H9 (cell line): Measurements from ENCODE around the gene PPP1R7. TPM values are rescaled to one million over a fixed set of nuclear protein-coding genes. Genes with fewer than 3 reads are reported as not detected.

Experiments
- DNase-seq: peaks from one replicate; pipeline ENCODE4 v3.0.0-alpha.2; 2017
- H2AFZ ChIP-seq: one replicate; pipeline ENCODE4 v1.6.1; 2013; ENCODE audit warnings: mild to moderate bottlenecking, low read length, control low read depth, moderate library complexity
- H2AK5ac ChIP-seq: 2 replicates; pipeline ENCODE4 v1.6.1; 2013; ENCODE audit warnings: low read length, control low read depth, mixed read lengths; ENCODE audit not compliant: insufficient read length
- H2BK120ac ChIP-seq: one replicate; pipeline ENCODE4 v1.6.1; 2013; ENCODE audit warnings: low read depth, mild to moderate bottlenecking, low read length, control low read depth, inconsistent platforms; ENCODE audit not compliant: poor library complexity, severe bottlenecking
- H2BK12ac ChIP-seq: 2 replicates; pipeline ENCODE4 v1.6.1; 2013; ENCODE audit warnings: low read length, control low read depth, mixed read lengths, low read depth; ENCODE audit not compliant: insufficient read length
- H2BK15ac ChIP-seq: 2 replicates; pipeline ENCODE4 v1.6.1; 2013; ENCODE audit warnings: low read depth, low read length, control low read depth
- H2BK20ac ChIP-seq: one replicate; pipeline ENCODE4 v1.6.1; 2013; ENCODE audit warnings: low read depth, mild to moderate bottlenecking, low read length, control low read depth, inconsistent platforms; ENCODE audit not compliant: poor library complexity, severe bottlenecking
- H2BK5ac ChIP-seq: 2 replicates; pipeline ENCODE4 v1.6.1; 2013; ENCODE audit warnings: low read length, control low read depth, mixed read lengths; ENCODE audit not compliant: insufficient read length
- H3K14ac ChIP-seq: 2 replicates; pipeline ENCODE4 v1.6.1; 2013; ENCODE audit warnings: low read length, control low read depth; ENCODE audit not compliant: insufficient read depth
- H3K18ac ChIP-seq: 2 replicates; pipeline ENCODE4 v1.6.1; 2013; ENCODE audit warnings: low read depth, mild to moderate bottlenecking, mixed read lengths, low read length, control low read depth; ENCODE audit not compliant: insufficient read length
- H3K23ac ChIP-seq: 2 replicates; pipeline ENCODE4 v1.6.1; 2013; ENCODE audit warnings: low read length, control low read depth, mixed read lengths, low read depth; ENCODE audit not compliant: insufficient read length
- H3K23me2 ChIP-seq: 2 replicates; pipeline ENCODE4 v1.6.1; 2013; ENCODE audit warnings: low read depth, mild to moderate bottlenecking, mixed read lengths, low read length, control low read depth; ENCODE audit not compliant: insufficient read length, poor library complexity, severe bottlenecking
- H3K27ac ChIP-seq: 2 replicates; pipeline ENCODE4 v1.5.1; 2013; ENCODE audit warnings: low read length, control low read depth, mixed read lengths, low read depth; ENCODE audit not compliant: insufficient read length
- H3K27me3 ChIP-seq: 2 replicates; pipeline ENCODE4 v1.6.1; 2013; ENCODE audit warnings: low read length, control low read depth, inconsistent platforms; ENCODE audit not compliant: insufficient read depth
- H3K4ac ChIP-seq: 2 replicates; pipeline ENCODE4 v1.6.1; 2013; ENCODE audit warnings: low read depth, mild to moderate bottlenecking, control low read depth, inconsistent platforms, low read length, moderate library complexity
- H3K4me1 ChIP-seq: 2 replicates; pipeline ENCODE4 v1.6.1; 2013; ENCODE audit warnings: low read length, control low read depth, inconsistent platforms; ENCODE audit not compliant: insufficient read depth
- H3K4me2 ChIP-seq: 2 replicates; pipeline ENCODE4 v1.6.1; 2013; ENCODE audit warnings: low read length, control low read depth, mixed read lengths; ENCODE audit not compliant: insufficient read length, insufficient read depth
- H3K56ac ChIP-seq: 2 replicates; pipeline ENCODE4 v1.6.1; 2013; ENCODE audit warnings: low read depth, mild to moderate bottlenecking, mixed read lengths, low read length, control low read depth; ENCODE audit not compliant: insufficient read length
- H3K79me1 ChIP-seq: 2 replicates; pipeline ENCODE4 v1.6.1; 2013; ENCODE audit warnings: low read depth, mild to moderate bottlenecking, moderate library complexity, low read length, control low read depth, inconsistent platforms; ENCODE audit not compliant: insufficient read depth, poor library complexity, severe bottlenecking
- H3K79me2 ChIP-seq: 2 replicates; pipeline ENCODE4 v1.6.1; 2013; ENCODE audit warnings: low read length, control low read depth, inconsistent platforms; ENCODE audit not compliant: insufficient read depth
- H3K9ac ChIP-seq: 2 replicates; pipeline ENCODE4 v1.6.1; 2013; ENCODE audit warnings: low read length, control low read depth, mixed read lengths; ENCODE audit not compliant: insufficient read length; ENCODE audit errors: extremely low read depth
- H3K9me3 ChIP-seq: one replicate; pipeline ENCODE4 v1.6.1; 2013; ENCODE audit warnings: low read depth, low read length, inconsistent platforms; ENCODE audit not compliant: control insufficient read depth
- H3T11ph ChIP-seq: one replicate; pipeline ENCODE4 v1.6.1; 2013; ENCODE audit warnings: mild to moderate bottlenecking, low read length, control low read depth, inconsistent platforms
- H4K20me1 ChIP-seq: one replicate; pipeline ENCODE4 v1.6.1; 2013; ENCODE audit not compliant: control insufficient read depth, insufficient read length, insufficient read depth
- H4K5ac ChIP-seq: 2 replicates; pipeline ENCODE4 v1.6.1; 2013; ENCODE audit warnings: low read depth, mild to moderate bottlenecking, mixed read lengths, low read length, control low read depth; ENCODE audit not compliant: insufficient read length
- H4K8ac ChIP-seq: replicated peaks from 2 replicates; pipeline ENCODE4 v1.6.1; 2013; ENCODE audit warnings: low read length, control low read depth, mixed read lengths, low read depth; ENCODE audit not compliant: insufficient read length
- H4K91ac ChIP-seq: 2 replicates; pipeline ENCODE4 v1.6.1; 2013; ENCODE audit warnings: low read depth, mild to moderate bottlenecking, moderate library complexity, mixed read lengths, low read length, control low read depth; ENCODE audit not compliant: insufficient read length
- H3K27ac Mint-ChIP-seq, 3 experiments: 2 replicates in 2 of 3; 3 replicates in 1 of 3; pipeline ENCODE4 v1.8.0; 2020 to 2021; ENCODE audit warnings: mixed read lengths in 3 of 3, mild to moderate bottlenecking in 1 of 3, moderate library complexity in 1 of 3
- H3K27me3 Mint-ChIP-seq: 2 replicates; pipeline ENCODE4 v1.8.0; 2021; ENCODE audit warnings: low read depth, mild to moderate bottlenecking, moderate library complexity, mixed read lengths
- H3K36me3 Mint-ChIP-seq, 3 experiments: 2 replicates in 2 of 3; 3 replicates in 1 of 3; pipeline ENCODE4 v1.8.0; 2020 to 2021; ENCODE audit warnings: low read depth in 3 of 3, mixed read lengths in 3 of 3; ENCODE audit not compliant: insufficient read depth in 1 of 3
- H3K4me1 Mint-ChIP-seq, 2 experiments: 2 replicates each; pipeline ENCODE4 v1.8.0; 2020; ENCODE audit warnings: mixed read lengths in 2 of 2
- H3K4me3 Mint-ChIP-seq, 2 experiments: 2 replicates in 1 of 2; 3 replicates in 1 of 2; pipeline ENCODE4 v1.8.0; 2020 to 2021; ENCODE audit warnings: mild to moderate bottlenecking in 2 of 2, mixed read lengths in 2 of 2, moderate library complexity in 1 of 2
- H3K9me3 Mint-ChIP-seq, 2 experiments: 2 replicates in 1 of 2; 3 replicates in 1 of 2; pipeline ENCODE4 v1.8.0; 2020; ENCODE audit warnings: mild to moderate bottlenecking in 2 of 2, mixed read lengths in 2 of 2, moderate library complexity in 1 of 2
- WGBS: extraction: QIAGEN DNeasy Blood & Tissue Kit; methylation state at CpG from one replicate; pipeline ENCODE4 v1.1.7; 2013; ENCODE audit warnings: missing lambda C conversion rate, low lambda C conversion rate, mixed read lengths; ENCODE audit not compliant: insufficient read length; ENCODE audit errors: extremely low coverage; 5-methylcytosine and 5-hydroxymethylcytosine counted together
- total RNA-seq: library from RNA; stranded (reverse); gene quantifications from 2 replicates; pipeline ENCODE4 v1.2.1, GENCODE V29; 2021
- TF ChIP-seq, protein P1 (sequence below): fragments of 200-600 bp; sonication (generic); conservative IDR thresholded peaks from 3 replicates; pipeline ENCODE4 v1.8.0; 2021; ENCODE audit warnings: antibody characterized with exemption, mild to moderate bottlenecking

Gene PPP1R7
- total RNA-seq, 1 experiment from 2014 or later: 60.2 TPM

- no peak overlapping the region for H3K27ac Mint-ChIP-seq
- H3K4me3 Mint-ChIP-seq: no peak overlapping the region; a peak in 2 of 5 replicates
- H2AFZ ChIP-seq: no peak overlapping the region
- H2AK5ac ChIP-seq: no peak overlapping the region
- H4K20me1 ChIP-seq: peaks cover 2% of the 10 kb centered on the region
- H2BK5ac ChIP-seq: no peak overlapping the region
- H3K27me3 Mint-ChIP-seq: peaks cover 10% of the 10 kb centered on the region
- peaks cover 4% of the 10 kb centered on the region; the same call in 1 of the 2 replicates for H3K4me1 ChIP-seq
- H3K9ac ChIP-seq: no peak overlapping the region
- H3T11ph ChIP-seq: no peak overlapping the region
- no peak overlapping the region for H2BK15ac ChIP-seq
- peaks cover 20 to 25% of the 10 kb centered on the region in 2 experiments for H3K4me1 Mint-ChIP-seq
- H3K14ac ChIP-seq: no peak overlapping the region
- DNase-seq: no peak
- H3K23me2 ChIP-seq: peaks cover 12% of the 10 kb centered on the region
- H4K5ac ChIP-seq: no peak overlapping the region
- no peak overlapping the region for H3K27ac ChIP-seq
- no peaks in the 10 kb centered on the region for H3K9me3 Mint-ChIP-seq
- H3K4ac ChIP-seq: no peak overlapping the region
- no peak overlapping the region for H3K23ac ChIP-seq
- no peak overlapping the region for H2BK12ac ChIP-seq
- no peak overlapping the region for H3K56ac ChIP-seq
- no peaks in the 10 kb centered on the region for H3K9me3 ChIP-seq
- H4K8ac ChIP-seq: no peak overlapping the region
- no peak overlapping the region for H2BK120ac ChIP-seq
- no peaks in the 10 kb centered on the region for H3K36me3 Mint-ChIP-seq
- TF ChIP-seq, protein P1, sequence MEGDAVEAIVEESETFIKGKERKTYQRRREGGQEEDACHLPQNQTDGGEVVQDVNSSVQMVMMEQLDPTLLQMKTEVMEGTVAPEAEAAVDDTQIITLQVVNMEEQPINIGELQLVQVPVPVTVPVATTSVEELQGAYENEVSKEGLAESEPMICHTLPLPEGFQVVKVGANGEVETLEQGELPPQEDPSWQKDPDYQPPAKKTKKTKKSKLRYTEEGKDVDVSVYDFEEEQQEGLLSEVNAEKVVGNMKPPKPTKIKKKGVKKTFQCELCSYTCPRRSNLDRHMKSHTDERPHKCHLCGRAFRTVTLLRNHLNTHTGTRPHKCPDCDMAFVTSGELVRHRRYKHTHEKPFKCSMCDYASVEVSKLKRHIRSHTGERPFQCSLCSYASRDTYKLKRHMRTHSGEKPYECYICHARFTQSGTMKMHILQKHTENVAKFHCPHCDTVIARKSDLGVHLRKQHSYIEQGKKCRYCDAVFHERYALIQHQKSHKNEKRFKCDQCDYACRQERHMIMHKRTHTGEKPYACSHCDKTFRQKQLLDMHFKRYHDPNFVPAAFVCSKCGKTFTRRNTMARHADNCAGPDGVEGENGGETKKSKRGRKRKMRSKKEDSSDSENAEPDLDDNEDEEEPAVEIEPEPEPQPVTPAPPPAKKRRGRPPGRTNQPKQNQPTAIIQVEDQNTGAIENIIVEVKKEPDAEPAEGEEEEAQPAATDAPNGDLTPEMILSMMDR: no peak
- WGBS: no CpG with 5 or more reads among the region's 7 CpGs
- no peaks in the 10 kb centered on the region for H3K79me1 ChIP-seq
- no peaks in the 10 kb centered on the region for H3K79me2 ChIP-seq
- H2BK20ac ChIP-seq: no peak overlapping the region
- H3K18ac ChIP-seq: no peak overlapping the region
- no peaks in the 10 kb centered on the region for H3K27me3 ChIP-seq
- no peak overlapping the region for H4K91ac ChIP-seq
- H3K4me2 ChIP-seq: no peak overlapping the region
These were observed 63.3 kb downstream of the PPP1R7 start for GRCh38 chr2:241213567-241213966.
